DMS79 treated with DMSO at 0.1 percent for 48 hours (cell line): ENCODE data around the gene HS3ST3B1.

Experiments
- DNase-seq: peaks from one replicate; lab custom pipeline; 2025; lab: John Stamatoyannopoulos, UW

The HS3ST3B1 gene

GRCh38 chr17:14321476-14321949 lies 20.6 kb downstream of the HS3ST3B1 start:
- DNase-seq = no peak

- no peak for DNase-seq
Measured at GRCh38 chr17:14321980-14322776, 21.3 kb downstream of the HS3ST3B1 start.

GRCh38 chr17:14323522-14323981 lies 22.7 kb downstream of the HS3ST3B1 start:
- no peak for DNase-seq

- no peak for DNase-seq
Measured at GRCh38 chr17:14325618-14326167, 24.8 kb downstream of the HS3ST3B1 start.

- DNase-seq = no peak
Measured at GRCh38 chr17:14329900-14330491, 29.1 kb downstream of the HS3ST3B1 start.

GRCh38 chr17:14330492-14330962 lies 29.6 kb downstream of the HS3ST3B1 start:
- no peak for DNase-seq

- DNase-seq = no peak
Measured at GRCh38 chr17:14331225-14331981, 30.5 kb downstream of the HS3ST3B1 start.

GRCh38 chr17:14331982-14332298 lies 31.1 kb downstream of the HS3ST3B1 start:
- DNase-seq = no peak

- DNase-seq = no peak
Measured at GRCh38 chr17:14332331-14332730, 31.4 kb downstream of the HS3ST3B1 start.

- DNase-seq = no peak
Measured at GRCh38 chr17:14333506-14333905, 32.6 kb downstream of the HS3ST3B1 start.

GRCh38 chr17:14334276-14334840 lies 33.5 kb downstream of the HS3ST3B1 start:
- DNase-seq = no peak

- DNase-seq = no peak
Measured at GRCh38 chr17:14334919-14335318, 34.0 kb downstream of the HS3ST3B1 start.

- DNase-seq = no peak
Measured at GRCh38 chr17:14336418-14336817, 35.5 kb downstream of the HS3ST3B1 start.

- no peak for DNase-seq
Measured at GRCh38 chr17:14337596-14338079, 36.8 kb downstream of the HS3ST3B1 start.

GRCh38 chr17:14340857-14341754 lies 40.2 kb downstream of the HS3ST3B1 start:
- no peak for DNase-seq

GRCh38 chr17:14341866-14342265 lies 41.0 kb downstream of the HS3ST3B1 start:
- no peak for DNase-seq

GRCh38 chr17:14346801-14347200 lies 45.9 kb downstream of the HS3ST3B1 start:
- DNase-seq = no peak

GRCh38 chr17:14351493-14351892 lies 50.6 kb downstream of the HS3ST3B1 start:
- no peak for DNase-seq

- DNase-seq = no peak
Measured at GRCh38 chr17:14352136-14352535, 51.3 kb downstream of the HS3ST3B1 start.

- no peak for DNase-seq
Measured at GRCh38 chr17:14353861-14354474, 53.1 kb downstream of the HS3ST3B1 start.
